ENCODE results near the gene RNF225.

RNF225 gene

GRCh38 chr19:58361900-58362271, 33.6 kb upstream of the RNF225 start:
- no peak for TF ChIP-seq CTCF (IDR thresholded peaks at IDR 0.05)
- Mint-ChIP-seq H3K27ac (peak overlapping the region; percentile 99), H3K4me3 (peak overlapping the region; percentile 97), H3K27me3 (ENCODE audit: low read depth, poor library complexity) (peaks cover 4% of the 10 kb centered on the region), H3K9me3 (no peaks in the 10 kb centered on the region), H3K36me3 (ENCODE audit: low read depth) (no peaks in the 10 kb centered on the region), H3K4me1 (peaks cover 26% of the 10 kb centered on the region)
- DNase-seq: no peak

- Mint-ChIP-seq H3K27me3 (ENCODE audit: low read depth, poor library complexity) (peaks cover 4% of the 10 kb centered on the region), H3K36me3 (ENCODE audit: low read depth) (peaks cover 4% of the 10 kb centered on the region), H3K27ac (peak within 1 kb of the TSS; percentile 99), H3K4me3 (peak within 1 kb of the TSS; percentile 97), H3K4me1 (peaks cover 26% of the 10 kb centered on the region), H3K9me3 (no peaks in the 10 kb centered on the region)
- no peak for TF ChIP-seq CTCF (IDR thresholded peaks at IDR 0.05)
- peak; percentile 97 for DNase-seq
Observed at GRCh38 chr19:58362272-58362994, 33.0 kb upstream of the RNF225 start, which contains the start of gene ZNF497. Gene ZNF497, minus strand, starts transcription at chr19:58362751. Its CDS starts 5,116 bp downstream, at chr19:58357635.

- H3K27ac Mint-ChIP-seq: no peak overlapping the region
- peaks cover 26% of the 10 kb centered on the region for H3K4me1 Mint-ChIP-seq
- no peak for TF ChIP-seq CTCF (IDR thresholded peaks at IDR 0.05)
- peaks cover 6% of the 10 kb centered on the region for H3K36me3 Mint-ChIP-seq (ENCODE audit: low read depth)
- DNase-seq: no peak
- H3K9me3 Mint-ChIP-seq: no peaks in the 10 kb centered on the region
- H3K27me3 Mint-ChIP-seq (ENCODE audit: low read depth, poor library complexity): peaks cover 4% of the 10 kb centered on the region
- no peak overlapping the region for H3K4me3 Mint-ChIP-seq
Observed at GRCh38 chr19:58364146-58364545, 31.3 kb upstream of the RNF225 start.

GRCh38 chr19:58366585-58367430, 28.6 kb upstream of the RNF225 start:
- Mint-ChIP-seq H3K27ac (no peak overlapping the region), H3K4me3 (no peak overlapping the region)
- no peak for DNase-seq

GRCh38 chr19:58367698-58368454, 27.6 kb upstream of the RNF225 start:
- peaks cover 15% of the 10 kb centered on the region for H3K36me3 Mint-ChIP-seq (ENCODE audit: low read depth)
- H3K27me3 Mint-ChIP-seq (ENCODE audit: low read depth, poor library complexity): no peaks in the 10 kb centered on the region
- no peak overlapping the region for H3K27ac Mint-ChIP-seq
- no peak for DNase-seq
- peaks cover 6% of the 10 kb centered on the region for H3K4me1 Mint-ChIP-seq
- no peak for TF ChIP-seq CTCF (IDR thresholded peaks at IDR 0.05)
- H3K4me3 Mint-ChIP-seq: no peak overlapping the region
- H3K9me3 Mint-ChIP-seq: no peaks in the 10 kb centered on the region

More at GRCh38 chr19:58366585-58367430, 28.6 kb upstream of the RNF225 start:
- H3K27me3 Mint-ChIP-seq (ENCODE audit: low read depth, poor library complexity): no peaks in the 10 kb centered on the region
- no peaks in the 10 kb centered on the region for H3K9me3 Mint-ChIP-seq
- H3K4me1 Mint-ChIP-seq: peaks cover 11% of the 10 kb centered on the region
- no peak for TF ChIP-seq CTCF (IDR thresholded peaks at IDR 0.05)
- H3K36me3 Mint-ChIP-seq (ENCODE audit: low read depth): peaks cover 15% of the 10 kb centered on the region

All from nephron progenitor cell (in vitro differentiated cells).